WTC11 (cell line): ENCODE results near the gene LRP1. TPM values are rescaled to one million over a fixed set of nuclear protein-coding genes. Genes with fewer than 3 reads are reported as not detected.

Experiments
- ATAC-seq: fragments of 200-7000 bp; cut with Tn5 transposase; 2 replicates; pipeline ENCODE4 v1.10.0; 2021; ENCODE audit warnings: mild to moderate bottlenecking, moderate library complexity
- CTCF ChIA-PET: fragments of 300-600 bp; sonication (Branson Sonifier 250); formaldehyde crosslinking; loops from one replicate; lab custom pipeline; 2021; ENCODE audit warnings: antibody characterized with exemption; lab: Charles Lee
- POLR2A ChIA-PET: fragments of 350-600 bp; sonication (Branson Sonifier 250); formaldehyde crosslinking; loops from one replicate; lab custom pipeline; 2021; ENCODE audit warnings: antibody characterized with exemption; lab: Charles Lee
- DNase-seq: peaks from one replicate; pipeline ENCODE4 v3.0.0; 2021; ENCODE audit warnings: low spot score
- H3K27ac Mint-ChIP-seq: 2 replicates; pipeline ENCODE4 v1.8.0; 2021; ENCODE audit warnings: mixed read lengths
- H3K27me3 Mint-ChIP-seq: 2 replicates; pipeline ENCODE4 v1.8.0; 2021; ENCODE audit warnings: low read depth, mild to moderate bottlenecking, moderate library complexity, mixed read lengths
- H3K36me3 Mint-ChIP-seq: 2 replicates; pipeline ENCODE4 v1.8.0; 2021; ENCODE audit warnings: mixed read lengths
- H3K4me1 Mint-ChIP-seq: 2 replicates; pipeline ENCODE4 v1.8.0; 2022; ENCODE audit warnings: mixed read lengths
- H3K4me3 Mint-ChIP-seq: 2 replicates; pipeline ENCODE4 v1.8.0; 2021; ENCODE audit warnings: mild to moderate bottlenecking, moderate library complexity, mixed read lengths
- H3K9me3 Mint-ChIP-seq: 2 replicates; pipeline ENCODE4 v1.8.0; 2021; ENCODE audit warnings: mixed read lengths
- AR ChIP-seq: fragments of 250-450 bp; sonication (Bioruptor Pico); IDR thresholded peaks from 2 replicates; pipeline ENCODE4 v1.9.0; 2021; ENCODE audit warnings: mild to moderate bottlenecking
- E2F1 ChIP-seq: sonication (generic); formaldehyde crosslinking; IDR thresholded peaks from 2 replicates; pipeline ENCODE4 v1.8.0; 2022; ENCODE audit warnings: mild to moderate bottlenecking, missing genetic modification reagents
- E2F5 ChIP-seq: sonication (generic); formaldehyde crosslinking; IDR thresholded peaks from 2 replicates; pipeline ENCODE4 v1.8.1; 2022; ENCODE audit warnings: mild to moderate bottlenecking, moderate library complexity, missing genetic modification reagents
- ESRRA ChIP-seq: sonication (generic); formaldehyde crosslinking; IDR thresholded peaks from 2 replicates; pipeline ENCODE4 v1.8.1; 2022; ENCODE audit warnings: mild to moderate bottlenecking, missing genetic modification reagents, borderline replicate concordance
- FOXP4 ChIP-seq: sonication (generic); formaldehyde crosslinking; IDR thresholded peaks from 2 replicates; pipeline ENCODE4 v1.8.0; 2022; ENCODE audit warnings: mild to moderate bottlenecking, missing genetic modification reagents
- GRHL2 ChIP-seq: fragments of 250-450 bp; sonication (Bioruptor Pico); IDR thresholded peaks from 2 replicates; pipeline ENCODE4 v1.8.0; 2022; ENCODE audit warnings: mild to moderate bottlenecking, moderate library complexity; ENCODE audit not compliant: insufficient replicate concordance, severe bottlenecking
- IRF1 ChIP-seq: sonication (generic); formaldehyde crosslinking; IDR thresholded peaks from 2 replicates; pipeline ENCODE4 v1.8.0; 2023; ENCODE audit warnings: missing genetic modification reagents
- IRF2 ChIP-seq: sonication (generic); formaldehyde crosslinking; IDR thresholded peaks from 2 replicates; pipeline ENCODE4 v1.8.0; 2022; ENCODE audit warnings: low read depth, missing genetic modification reagents, borderline replicate concordance
- MAX ChIP-seq: sonication (generic); formaldehyde crosslinking; IDR thresholded peaks from 2 replicates; pipeline ENCODE4 v1.8.0; 2022; ENCODE audit warnings: mild to moderate bottlenecking, missing genetic modification reagents
- NFYB ChIP-seq: sonication (generic); formaldehyde crosslinking; conservative IDR thresholded peaks from 2 replicates; pipeline ENCODE4 v1.8.0; 2022; ENCODE audit warnings: low read depth, missing genetic modification reagents
- PRDM15 ChIP-seq: sonication (generic); formaldehyde crosslinking; IDR thresholded peaks from 2 replicates; pipeline ENCODE4 v1.8.0; 2022; ENCODE audit warnings: missing genetic modification reagents
- STAT6 ChIP-seq: sonication (generic); formaldehyde crosslinking; conservative IDR thresholded peaks from 2 replicates; pipeline ENCODE4 v1.8.1; 2023; ENCODE audit warnings: mild to moderate bottlenecking, low read depth, missing genetic modification reagents, moderate library complexity
- ZNF232 ChIP-seq: sonication (generic); formaldehyde crosslinking; IDR thresholded peaks from 2 replicates; pipeline ENCODE4 v1.8.0; 2022; ENCODE audit warnings: mild to moderate bottlenecking, missing genetic modification reagents
- ZNF317 ChIP-seq: sonication (generic); formaldehyde crosslinking; IDR thresholded peaks from 2 replicates; pipeline ENCODE4 v1.8.1; 2023; ENCODE audit warnings: low read depth, mild to moderate bottlenecking, moderate library complexity, missing genetic modification reagents, borderline replicate concordance
- ZNF396 ChIP-seq: fragments of 250-450 bp; sonication (Bioruptor Pico); IDR thresholded peaks from 2 replicates; pipeline ENCODE4 v1.8.0; 2021; ENCODE audit warnings: mild to moderate bottlenecking, moderate library complexity, borderline replicate concordance
- ZNF423 ChIP-seq: fragments of 250-450 bp; sonication (Bioruptor Pico); IDR thresholded peaks from 2 replicates; pipeline ENCODE4 v2.1.2; 2022; ENCODE audit warnings: mild to moderate bottlenecking, moderate library complexity
- ZNF425 ChIP-seq: fragments of 250-450 bp; sonication (Bioruptor Pico); conservative IDR thresholded peaks from 2 replicates; pipeline ENCODE4 v1.9.0; 2021; ENCODE audit warnings: mild to moderate bottlenecking
- total RNA-seq: library from RNA; stranded (reverse); gene quantifications from 3 replicates; pipeline ENCODE4 v1.2.3, GENCODE V29; 2021

The LRP1 gene
- total RNA-seq, 1 experiment from 2014 or later: 120 TPM

- H3K4me3 Mint-ChIP-seq: peak overlapping the region; percentile 84
- H3K27ac Mint-ChIP-seq: no peak overlapping the region; the same call in 1 of the 2 replicates
- DNase-seq (peak; percentile 90), ATAC-seq (peak; percentile 10)
- ChIA-PET CTCF (interaction anchor here (0.6 to 18.5 kb wide), 20 partner anchors 9 to 242 kb away, joined by 3 to 660 read pairs (median 5); partner anchors contain the start of genes INHBE, NXPH4, SHMT2 and STAC3), POLR2A (interaction anchor here (2.6 to 9.7 kb wide), 4 partner anchors 9 to 25 kb away, joined by 9 to 97 read pairs (median 28); partner anchors contain the start of genes NXPH4 and SHMT2)
- peaks cover 89% of the 10 kb centered on the region for H3K27me3 Mint-ChIP-seq
- peaks cover 8% of the 10 kb centered on the region for H3K36me3 Mint-ChIP-seq
- peaks cover 66% of the 10 kb centered on the region for H3K4me1 Mint-ChIP-seq
- H3K9me3 Mint-ChIP-seq: no peaks in the 10 kb centered on the region
- no peak for TF ChIP-seq STAT6 (CRISPR knock-in tag)
- TF ChIP-seq E2F5: peak; percentile 80
- 0 out of 2 replicates have a peak, but pooled peaks have one; percentile 9 for TF ChIP-seq ZNF423 (CRISPR knock-in tag)
- no peak for TF ChIP-seq IRF2
- TF ChIP-seq GRHL2 (CRISPR knock-in tag): no peak
- TF ChIP-seq E2F1 (CRISPR knock-in tag): no peak
- TF ChIP-seq AR (CRISPR knock-in tag): no peak
- no peak for TF ChIP-seq ZNF317 (CRISPR knock-in tag)
- TF ChIP-seq ESRRA (CRISPR knock-in tag): no peak
- TF ChIP-seq NFYB: no peak
- TF ChIP-seq FOXP4: peak; percentile 22; the same call in 1 of the 2 replicates
- peak; percentile 74 for TF ChIP-seq MAX (CRISPR knock-in tag)
- 0 out of 2 replicates have a peak, but pooled peaks have one; percentile 27 for TF ChIP-seq ZNF232
- TF ChIP-seq ZNF396 (CRISPR knock-in tag): no peak
- no peak for TF ChIP-seq ZNF425 (CRISPR knock-in tag)
- TF ChIP-seq IRF1 (CRISPR knock-in tag): no peak
- TF ChIP-seq PRDM15 (CRISPR knock-in tag): peak; percentile 37; the same call in 1 of the 2 replicates
Observed at GRCh38 chr12:57238854-57239554, 110.7 kb downstream of the LRP1 start.
